Kidney tubule cell (primary cell): ENCODE results near the gene ISG20L2.

Source experiments
- DNase-seq: peaks from one replicate; pipeline ENCODE4 v3.0.0-alpha.2; 2018; ENCODE audit warnings: low spot score

The ISG20L2 gene

DNA sequence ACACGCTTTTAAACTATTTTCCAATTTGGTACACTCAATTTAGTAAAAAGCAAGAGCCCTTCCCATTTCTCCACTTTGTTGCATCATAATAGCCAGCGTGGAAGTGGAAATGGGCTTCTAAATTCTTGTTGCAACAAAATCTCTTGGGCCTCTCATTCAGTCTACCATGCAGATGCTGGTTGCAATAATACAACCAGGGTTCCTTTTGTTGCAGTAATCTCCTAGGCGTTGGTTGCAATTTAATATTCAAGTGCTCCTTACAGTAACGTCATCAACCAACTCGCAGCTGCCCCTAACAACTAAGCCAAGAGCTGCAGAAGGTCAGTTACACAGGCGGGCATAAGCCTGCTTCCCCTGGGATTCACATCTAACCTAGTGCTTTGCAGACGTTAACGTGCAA is 25.7 kb upstream of the ISG20L2 start:
- DNase-seq: no peak

DNA sequence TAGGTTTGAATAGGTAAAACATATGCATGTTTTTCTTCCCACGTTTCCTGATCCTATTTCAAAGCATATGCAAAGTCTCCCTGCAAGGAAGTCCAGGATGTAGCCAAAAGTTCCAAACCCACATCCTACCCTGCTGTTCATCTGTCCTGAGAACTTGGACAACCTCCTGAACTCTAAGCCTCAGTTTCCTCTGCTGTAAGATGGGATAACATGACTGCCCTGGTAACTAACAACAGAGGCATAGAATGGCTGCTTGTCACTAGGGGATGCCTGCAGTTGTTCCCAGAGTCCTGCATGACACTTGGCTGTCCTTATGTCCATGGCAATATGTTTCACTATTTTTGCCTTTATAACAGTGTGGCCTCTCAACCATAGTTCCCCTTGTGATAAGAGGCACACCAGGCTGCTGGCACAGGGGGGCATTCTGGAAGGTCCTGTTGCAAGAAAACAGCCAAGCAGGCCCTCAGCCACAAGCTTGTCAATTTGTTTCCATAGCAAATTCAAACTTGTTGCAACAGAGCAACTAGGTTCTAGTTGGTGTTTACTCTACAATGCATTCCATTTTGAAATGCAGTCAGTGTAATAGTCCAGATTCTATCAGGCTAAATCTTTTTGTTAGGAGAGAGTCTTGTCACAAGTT is 24.4 kb upstream of the ISG20L2 start:
- DNase-seq: no peak

DNA sequence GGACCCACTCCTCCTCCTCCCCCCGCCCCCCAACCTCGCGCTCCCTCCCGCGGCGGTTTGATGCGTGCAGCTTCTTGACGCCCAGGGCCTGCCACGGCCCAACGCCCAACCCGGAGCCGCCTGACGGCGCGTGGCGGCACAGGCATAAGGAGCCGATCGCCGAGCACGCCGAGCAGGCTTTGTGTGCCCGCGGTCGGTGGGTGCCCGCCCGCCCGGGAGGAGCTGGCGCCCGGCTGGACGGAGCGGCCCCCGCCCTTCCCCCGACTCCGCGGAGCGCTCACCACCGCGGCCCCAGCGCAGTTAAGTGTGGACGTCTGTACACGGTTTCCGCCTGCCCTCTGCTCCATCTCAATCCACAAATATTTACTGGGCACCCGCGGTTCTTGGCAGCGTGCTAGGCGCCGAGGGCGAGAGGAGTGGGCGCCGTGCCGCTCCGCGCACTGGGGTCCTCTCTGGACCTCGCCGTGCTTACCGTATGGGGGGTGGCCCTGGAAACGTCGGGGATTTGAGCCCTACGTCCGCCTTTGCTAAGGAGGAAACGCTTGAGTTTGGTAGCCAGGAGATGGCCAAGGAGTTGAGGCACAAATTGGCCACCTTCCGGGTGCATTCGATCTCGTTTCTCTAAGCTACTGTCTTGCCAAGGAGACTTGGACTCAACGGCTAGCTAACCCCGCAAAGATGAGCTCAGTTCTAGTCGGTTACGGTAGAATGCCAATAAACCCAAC is 23.4 kb upstream of the ISG20L2 start:
- peak; percentile 97 for DNase-seq

DNA sequence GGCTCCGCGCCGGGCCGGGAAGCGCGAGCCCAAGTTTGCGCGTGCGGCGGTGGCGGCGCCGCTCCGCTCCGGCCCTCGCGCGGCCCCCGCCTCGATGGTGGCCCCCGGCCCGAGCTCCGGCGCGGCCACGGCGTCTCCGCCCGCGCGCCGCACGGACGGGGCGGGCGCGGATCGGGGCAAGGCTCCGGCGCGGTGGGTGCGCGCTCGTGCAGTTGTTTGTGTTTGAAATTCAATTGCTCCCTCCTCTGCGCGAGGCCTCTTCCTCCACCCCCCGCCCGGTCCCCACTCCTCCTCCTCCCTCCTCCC is 22.8 kb upstream of the ISG20L2 start, which contains the start of gene HDGF:
HDGF (minus strand) TSS at position 225 of the 306 bp plus-strand sequence. CDS start 246 bp downstream, outside the sequence.
- DNase-seq: no peak

DNA sequence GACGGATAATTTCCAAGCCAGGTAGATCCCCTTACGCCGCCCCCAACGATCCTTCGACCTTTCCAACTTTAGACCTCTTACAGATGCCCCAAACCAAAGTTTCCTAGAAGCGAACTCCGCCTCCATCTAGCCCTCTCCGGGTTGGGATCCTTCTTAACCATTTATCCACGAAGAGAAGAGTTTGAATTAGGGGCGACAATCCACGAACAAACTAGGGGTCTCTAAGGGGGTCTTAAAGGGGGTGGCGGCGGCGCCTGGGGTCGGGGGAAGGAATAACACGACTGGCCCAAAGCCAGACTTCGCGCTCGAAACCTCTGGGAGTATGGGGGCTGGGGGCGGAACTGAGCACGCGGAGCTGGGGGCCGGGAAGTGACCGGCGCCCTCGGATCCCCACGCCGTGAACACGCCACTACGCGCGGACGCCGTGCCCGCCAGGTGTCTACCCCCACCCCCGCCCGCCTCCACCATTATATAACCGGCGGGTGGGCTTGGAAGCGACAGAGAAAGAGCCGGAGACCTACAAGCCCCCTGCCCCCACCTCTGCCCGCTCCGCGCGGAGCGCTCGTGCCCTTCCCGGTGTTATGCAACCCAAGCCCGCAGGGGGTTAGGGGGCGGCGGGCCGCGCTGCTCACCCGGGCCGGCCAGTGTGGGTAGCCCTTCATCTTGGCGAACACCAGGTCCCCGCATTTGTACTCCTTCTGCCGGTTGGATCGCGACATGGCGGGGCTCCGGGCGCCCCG is 22.3 kb upstream of the ISG20L2 start:
- peak; percentile 49 for DNase-seq

DNA sequence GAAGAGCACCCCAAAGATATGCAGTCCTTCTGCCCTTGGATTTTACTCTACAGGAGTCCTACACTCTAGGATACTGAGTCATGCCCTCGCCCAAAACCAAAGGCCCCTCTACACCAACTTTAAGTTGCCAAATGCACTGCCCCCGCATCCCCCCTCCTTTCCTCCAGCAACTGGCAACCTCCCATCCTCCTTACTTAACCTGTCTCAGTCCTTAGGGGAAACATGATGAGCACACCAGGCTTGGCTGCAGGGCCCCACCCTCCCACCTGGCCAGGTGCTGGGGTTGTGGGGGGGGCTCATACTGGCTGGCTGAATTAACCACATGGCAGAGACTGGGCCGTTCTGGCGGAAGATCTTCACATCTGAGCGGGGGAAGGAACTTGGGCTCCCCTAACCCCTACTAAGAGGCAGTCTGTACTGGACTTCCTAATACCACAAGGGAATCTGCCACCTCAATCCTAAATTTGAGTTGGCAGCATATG is 21.7 kb upstream of the ISG20L2 start:
- DNase-seq: peak; percentile 85

DNA sequence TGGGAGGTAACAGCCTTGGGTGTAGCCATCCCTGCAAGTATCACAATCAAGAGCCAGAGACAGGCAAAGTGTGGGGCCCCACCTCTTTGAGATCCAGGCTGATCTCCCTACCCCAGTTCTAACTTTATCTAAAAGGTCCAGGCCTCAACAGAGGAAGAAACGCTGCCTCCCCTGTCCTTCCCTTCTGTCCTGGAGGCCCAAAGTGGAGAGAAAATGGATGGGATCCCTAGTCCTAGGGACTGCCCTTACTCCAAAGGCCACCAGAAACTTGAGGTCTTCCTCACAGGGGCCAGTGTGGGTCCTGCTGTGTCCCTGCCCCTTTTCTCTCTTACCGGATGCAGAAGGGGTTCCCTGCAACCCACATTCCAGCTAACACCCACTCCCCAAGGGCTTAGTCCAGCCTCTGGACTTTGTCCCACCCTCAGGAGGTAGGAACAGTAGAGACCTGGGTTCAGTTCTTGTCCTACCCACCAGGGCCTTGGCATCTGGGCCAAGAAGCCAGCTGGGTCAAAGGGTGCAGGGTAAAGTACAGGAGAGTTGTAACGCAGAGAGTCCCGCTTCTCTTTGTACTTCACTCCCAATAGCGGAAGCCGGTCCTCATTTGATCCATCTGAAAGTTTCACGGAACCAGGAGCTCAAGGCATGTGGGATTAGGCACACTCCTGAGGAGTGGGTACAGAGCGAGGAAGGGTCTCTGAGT is 21.0 kb upstream of the ISG20L2 start:
- DNase-seq: peak; percentile 60

DNA sequence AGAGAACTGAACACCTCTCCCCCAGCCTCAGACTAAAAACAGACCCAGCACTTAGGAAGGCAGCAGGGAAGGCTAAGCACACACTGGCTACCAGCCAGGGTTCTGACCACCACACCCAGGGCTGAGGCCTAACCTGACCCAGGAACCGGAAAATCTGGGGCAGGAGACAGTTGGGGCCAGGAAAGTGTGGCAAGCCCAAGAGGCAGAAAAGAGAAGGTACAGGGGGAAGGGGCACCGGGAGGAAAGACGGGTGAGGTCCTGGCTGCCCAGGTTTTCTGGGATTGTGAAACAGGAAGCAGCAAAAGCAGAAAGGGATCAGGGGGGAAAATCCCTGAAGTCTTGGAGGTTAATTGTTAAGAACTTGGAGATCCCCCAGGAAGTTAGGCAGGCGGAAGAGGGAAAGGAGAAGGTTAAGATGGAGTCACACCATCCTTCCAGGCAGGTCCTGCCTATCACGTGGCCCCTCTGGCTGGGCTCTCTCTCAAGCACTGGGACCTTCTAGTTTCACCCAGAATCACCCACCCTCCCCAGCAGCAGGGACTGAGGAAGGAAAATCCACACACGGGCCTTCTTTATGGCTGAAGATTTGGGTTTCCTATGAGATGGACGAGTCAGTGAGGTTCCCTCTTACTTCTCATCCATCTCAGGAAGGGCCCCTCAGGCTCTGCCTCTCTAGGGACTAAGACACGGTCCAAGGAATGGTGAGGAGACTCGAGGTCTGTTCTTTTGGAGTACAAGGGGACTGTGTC is 20.3 kb upstream of the ISG20L2 start:
- peak; percentile 96 for DNase-seq

DNA sequence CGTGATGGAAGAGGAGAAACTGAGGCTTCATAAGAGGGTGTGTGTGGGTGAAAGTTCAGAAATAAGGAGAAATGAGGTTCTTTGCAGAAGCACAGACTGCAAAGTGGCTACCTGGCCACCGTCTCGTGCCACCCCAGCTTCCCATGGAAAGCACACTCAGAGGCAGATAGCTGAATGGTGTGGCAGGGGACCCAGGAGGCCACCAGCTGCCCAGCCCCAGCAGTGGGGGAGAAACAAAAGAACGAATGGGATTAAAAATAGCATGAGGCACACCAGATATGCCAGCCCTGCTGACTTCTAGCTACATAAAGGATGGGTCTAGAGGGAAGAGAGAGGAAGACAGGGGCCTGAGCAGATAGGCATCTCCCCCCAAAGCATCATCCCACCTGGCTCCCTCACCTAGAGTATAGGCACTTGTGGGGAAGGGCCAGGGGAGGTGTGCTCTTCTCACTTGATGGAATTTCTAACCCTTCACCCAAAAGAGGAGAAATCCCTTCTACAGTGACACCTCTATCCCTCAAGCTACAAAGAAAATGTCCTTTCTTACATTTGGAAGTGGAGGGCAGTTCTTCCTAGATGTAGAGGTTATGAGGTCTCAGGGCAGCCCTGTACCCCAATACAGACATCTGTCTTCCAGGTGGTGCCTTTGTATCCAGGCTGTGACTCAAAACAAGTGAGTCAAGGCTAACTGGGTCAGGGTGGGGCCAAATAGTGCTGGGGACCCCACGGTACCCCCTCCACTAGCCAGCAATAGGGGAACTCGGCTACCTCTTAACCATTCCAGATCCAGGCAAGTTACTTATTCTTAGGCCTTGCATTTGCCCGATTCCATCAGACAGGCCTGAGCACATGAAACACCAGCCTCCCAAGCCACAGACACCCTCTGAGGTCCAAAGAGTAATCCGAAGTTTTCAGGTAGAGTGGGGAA is 19.4 kb upstream of the ISG20L2 start:
- DNase-seq: peak; percentile 57

DNA sequence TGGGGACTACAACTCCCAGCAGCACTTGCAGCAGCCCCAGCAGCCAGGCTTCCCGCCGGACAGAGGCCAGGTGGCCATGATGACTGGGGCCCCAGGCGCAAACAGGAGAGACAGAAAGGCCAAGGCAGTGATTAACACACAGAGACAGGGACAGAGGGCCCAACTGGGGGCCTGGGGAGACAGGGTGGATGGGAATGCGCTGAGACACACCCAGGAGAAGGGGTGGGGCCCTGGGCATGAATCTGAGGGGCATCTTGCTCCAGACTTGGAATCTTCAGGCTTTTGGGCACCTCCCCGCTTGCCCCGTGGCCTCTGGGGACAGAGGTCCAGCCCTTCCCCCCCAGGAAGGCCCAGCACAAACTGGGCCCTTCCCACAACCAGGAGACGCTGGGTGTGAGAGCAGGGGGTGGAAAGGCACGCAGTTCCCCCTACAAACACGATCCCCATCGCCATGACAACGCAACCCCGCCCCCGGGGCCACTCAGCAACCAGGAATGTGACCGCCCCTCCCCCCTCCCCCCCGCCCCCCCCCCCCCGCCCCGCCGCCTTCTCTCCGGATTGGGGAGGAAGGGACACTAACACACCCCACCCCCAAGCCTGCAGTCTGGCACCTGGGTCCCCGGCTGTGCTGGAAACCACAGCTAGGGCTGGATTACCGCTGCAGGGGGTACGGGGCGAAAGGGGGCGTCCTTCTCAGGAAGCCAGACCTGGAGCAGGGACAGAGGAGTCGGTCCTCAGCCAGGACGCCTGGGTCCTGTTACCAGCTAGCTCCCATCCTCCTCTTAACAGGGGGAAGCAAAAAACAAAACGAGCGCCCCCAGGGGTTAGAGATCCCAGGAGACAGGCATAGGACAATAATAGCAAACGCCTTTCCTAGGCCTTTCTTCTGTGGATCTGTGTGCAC is 18.4 kb upstream of the ISG20L2 start:
- DNase-seq: peak; percentile 98

DNA sequence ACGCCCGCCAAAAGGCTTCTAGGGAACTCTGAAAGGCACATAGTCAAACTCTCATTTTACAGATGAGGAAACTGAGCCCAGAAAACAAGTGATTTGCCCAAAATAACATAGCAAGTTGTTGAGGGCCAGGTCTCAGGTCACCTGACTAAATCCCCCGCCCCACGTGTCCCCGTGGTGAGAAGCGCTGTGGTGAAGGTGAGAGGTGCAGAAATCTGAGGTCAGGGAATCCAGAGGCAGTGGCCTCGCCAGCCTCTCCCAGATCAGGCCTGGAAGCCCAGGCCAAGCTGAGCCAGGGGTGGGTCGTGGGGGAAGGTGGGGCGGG is 17.8 kb upstream of the ISG20L2 start:
- DNase-seq: no peak

DNA sequence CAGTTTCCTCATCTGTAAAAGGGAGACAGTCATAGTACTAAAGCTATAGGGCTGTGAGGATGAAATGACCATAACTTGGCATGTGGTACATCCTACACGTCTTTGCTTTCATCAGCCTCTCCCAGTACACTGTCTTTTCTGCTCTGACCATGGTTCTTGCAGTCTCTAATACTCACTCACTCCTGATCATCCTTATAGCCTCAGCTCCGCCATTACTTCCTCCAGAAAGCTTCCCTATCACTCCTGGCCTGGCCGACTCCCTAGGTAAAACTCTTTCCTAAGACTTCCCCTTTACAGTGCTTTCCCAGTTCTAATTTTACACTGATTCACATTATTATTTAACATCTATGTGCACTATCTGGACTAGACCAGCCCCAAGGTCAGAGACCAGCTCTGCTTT is 17.3 kb upstream of the ISG20L2 start:
- DNase-seq: no peak

DNA sequence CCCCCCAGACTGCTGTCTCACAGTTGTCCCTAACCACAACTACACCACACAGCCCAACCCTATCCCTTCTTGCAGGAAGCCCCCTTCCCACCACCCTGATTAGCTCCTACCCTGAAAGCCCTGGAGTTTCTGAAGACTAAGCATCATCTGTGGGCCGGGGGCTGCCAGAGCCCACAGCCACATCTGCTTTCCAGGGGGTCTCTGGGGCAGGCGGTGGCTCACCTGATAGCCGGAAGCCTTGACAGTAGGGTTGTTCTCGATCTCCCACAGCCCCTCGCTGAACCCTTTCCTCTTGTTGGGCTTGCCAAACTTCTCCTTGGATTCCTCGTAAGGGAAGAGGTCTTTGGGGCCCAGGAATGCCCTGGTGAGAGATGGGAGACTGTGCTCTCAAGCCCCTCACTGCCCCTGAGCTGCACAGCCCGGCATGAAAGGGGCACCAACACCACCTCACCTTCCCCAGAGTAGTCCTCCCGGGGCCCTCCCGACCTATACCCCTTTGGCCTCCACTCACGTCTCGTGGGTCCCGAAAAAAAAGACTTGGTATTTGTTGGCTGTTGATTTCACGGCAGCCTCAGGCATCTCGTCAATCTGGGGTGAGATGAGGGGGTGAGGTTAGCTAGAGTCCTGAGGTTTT is 16.3 kb upstream of the ISG20L2 start:
- DNase-seq: no peak

DNA sequence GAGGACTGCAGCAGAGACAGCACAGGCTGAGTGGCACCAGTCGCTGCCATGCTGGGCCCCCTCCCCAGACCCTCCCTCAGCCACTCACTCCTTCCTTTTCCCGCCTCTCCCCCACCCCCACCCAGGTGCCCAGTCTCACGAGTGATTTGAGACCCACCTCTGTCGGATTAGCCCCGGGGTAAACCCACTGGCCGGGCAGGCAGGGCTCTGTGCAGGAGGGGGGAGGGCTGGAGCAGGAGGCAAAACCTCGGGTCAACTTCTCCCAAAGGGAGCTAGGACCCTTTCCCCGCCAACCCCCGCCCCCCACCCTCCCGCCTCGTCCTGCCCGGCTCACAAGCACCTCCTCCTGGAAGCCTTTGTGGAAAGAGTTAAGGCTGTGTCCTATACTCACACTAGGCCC is 15.8 kb upstream of the ISG20L2 start:
- DNase-seq: no peak

DNA sequence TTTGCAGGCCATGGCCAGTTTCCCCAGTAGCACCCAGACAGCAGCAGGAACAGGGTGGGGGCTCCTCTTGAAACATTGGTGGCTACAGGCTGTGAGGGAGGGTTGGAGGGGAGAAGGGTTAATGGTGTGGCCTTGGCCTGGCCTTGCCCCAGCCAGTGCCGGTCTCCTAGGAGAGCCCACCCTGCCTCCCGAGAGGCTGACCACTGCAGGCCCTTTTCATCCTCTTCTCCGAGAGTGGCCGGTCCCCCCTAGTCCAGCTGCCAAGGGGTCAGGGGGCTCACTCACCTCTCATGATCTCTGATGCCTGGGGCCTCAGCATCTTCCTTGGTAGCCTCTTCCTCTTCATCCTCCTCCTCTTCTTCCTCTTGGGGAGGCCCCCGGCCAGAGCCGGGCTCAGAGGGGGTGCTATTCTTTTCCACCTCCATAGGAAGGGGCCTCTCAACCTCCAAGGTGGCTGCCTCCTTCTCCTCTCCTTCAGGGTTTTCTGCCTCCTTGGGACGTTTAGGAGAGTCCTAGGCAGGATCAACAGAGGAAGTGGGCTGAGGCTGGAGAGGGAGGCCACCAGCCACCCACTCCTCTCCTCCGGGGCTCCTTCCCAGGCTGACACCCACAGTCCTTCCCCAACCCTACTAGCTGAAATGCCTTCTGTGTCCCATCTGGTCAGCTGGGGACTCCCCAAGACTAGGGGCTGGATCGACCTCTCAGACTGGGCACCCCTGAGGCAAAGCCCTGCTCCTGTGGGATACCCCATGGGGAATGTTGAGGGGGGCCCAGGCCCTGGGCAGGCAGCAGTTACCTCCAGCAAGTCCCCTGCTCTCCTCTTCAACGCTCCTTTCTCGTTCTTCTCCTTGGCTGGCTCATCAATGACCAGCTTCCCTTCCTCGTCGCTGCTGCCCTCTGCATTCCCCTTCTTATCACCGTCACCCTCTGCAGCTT is 15.1 kb upstream of the ISG20L2 start:
- no peak for DNase-seq

DNA sequence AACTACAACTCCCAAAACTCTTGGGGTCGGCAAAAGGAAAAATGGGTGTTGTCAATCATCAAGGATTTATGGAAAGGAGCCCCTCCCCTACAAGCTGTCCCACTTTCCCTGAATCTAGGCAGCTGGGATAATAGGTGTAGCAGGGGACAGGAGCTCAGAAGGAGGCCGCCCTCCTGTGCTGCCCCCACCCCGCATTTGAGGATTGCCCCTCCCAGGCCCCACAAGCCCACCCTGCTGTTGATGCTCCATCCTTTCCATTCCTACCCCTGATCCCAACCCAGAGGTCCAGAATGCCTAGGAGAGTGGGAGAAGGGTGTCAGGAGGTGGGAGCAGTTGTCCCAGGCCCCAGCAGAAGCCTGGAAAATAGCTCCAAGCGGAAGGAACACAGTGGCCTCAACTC is 14.2 kb upstream of the ISG20L2 start:
- no peak for DNase-seq

DNA sequence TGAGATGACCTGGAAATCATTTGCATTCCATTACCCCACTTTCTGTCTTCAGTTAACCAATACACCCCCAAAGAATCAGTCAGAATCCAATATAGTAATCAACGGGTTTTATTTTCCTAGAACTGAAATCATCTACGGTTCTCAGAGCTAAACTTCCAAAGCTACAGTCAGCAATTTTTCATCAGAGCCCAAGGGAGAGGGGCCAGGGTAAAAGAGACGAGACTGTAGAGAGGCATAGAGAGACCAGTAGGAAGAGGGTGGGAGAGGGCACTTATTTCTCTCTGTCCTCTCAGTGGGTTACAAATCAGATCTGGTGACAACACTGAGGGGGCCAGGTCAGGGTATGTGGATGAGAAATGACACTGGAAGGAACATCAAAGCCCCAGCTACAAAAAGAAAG is 13.5 kb upstream of the ISG20L2 start:
- no peak for DNase-seq

DNA sequence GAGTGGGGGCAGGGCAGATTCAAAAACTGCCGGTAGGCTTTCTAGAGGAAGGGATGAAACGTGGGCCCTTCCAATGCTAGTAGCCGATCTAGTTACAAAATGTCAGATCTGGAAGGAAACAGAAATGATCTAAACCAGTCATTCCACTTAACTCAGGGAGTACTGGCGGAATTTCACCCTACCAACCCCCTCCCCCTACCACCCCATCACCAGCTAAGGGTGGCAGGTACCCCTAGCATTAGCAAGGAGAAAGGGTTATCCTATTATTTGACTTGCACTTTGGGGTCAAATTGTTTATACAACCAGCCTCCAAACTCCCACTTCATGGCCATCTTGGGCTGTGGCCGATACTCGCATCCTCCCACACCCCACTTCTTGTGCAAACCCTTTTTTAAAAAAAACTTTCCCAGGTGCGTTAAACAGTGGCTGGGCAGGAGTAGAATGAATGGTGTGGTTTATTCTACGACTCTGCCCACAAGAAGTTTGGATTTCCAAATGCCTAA is 13.0 kb upstream of the ISG20L2 start:
- DNase-seq: no peak
